Measurements from ENCODE around the gene OR9A4.

GRCh38 chr7:141906285-141906684 is 9.9 kb upstream of the OR9A4 start:
- TF ChIP-seq CTCF (IDR thresholded peaks at IDR 0.05; ENCODE audit: low read depth, low read length, poor library complexity, severe bottlenecking): no peak
- no peak for TF ChIP-seq EZH2phosphoT487 (IDR thresholded peaks at IDR 0.05; ENCODE audit: borderline replicate concordance, low read length)
